Astrocyte (in vitro differentiated cells and primary cell): ENCODE data around the gene FCN2. TPM values are rescaled to one million over a fixed set of nuclear protein-coding genes. Genes with fewer than 3 reads are reported as not detected.

Experiments
- DNase-seq: peaks from one replicate; pipeline ENCODE4 v3.0.0-alpha.2; 2010; ENCODE audit warnings: low read depth
- FAIRE-seq: peaks from 2 replicates; lab custom pipeline; 2011; peaks lifted over from hg19 to GRCh38; lab: Jason Lieb, UNC
- H2AFZ ChIP-seq: 2 replicates; pipeline ENCODE4 v1.6.0; 2012; ENCODE audit warnings: low read depth, low read length, inconsistent platforms
- H3K27ac ChIP-seq: 2 replicates; pipeline ENCODE4 v1.5.1; 2011; ENCODE audit warnings: low read depth, low read length, inconsistent platforms
- H3K27me3 ChIP-seq: 2 replicates; pipeline ENCODE4 v1.6.0; 2011; ENCODE audit warnings: low read length, inconsistent platforms; ENCODE audit not compliant: insufficient read depth
- H3K36me3 ChIP-seq: 2 replicates; pipeline ENCODE4 v1.5.1; 2011; ENCODE audit warnings: low read length, inconsistent platforms; ENCODE audit not compliant: insufficient read depth
- H3K4me1 ChIP-seq: 2 replicates; pipeline ENCODE4 v1.5.1; 2011; ENCODE audit warnings: low read length, inconsistent platforms; ENCODE audit not compliant: insufficient read depth
- H3K4me2 ChIP-seq: 2 replicates; pipeline ENCODE4 v1.6.0; 2012; ENCODE audit warnings: low read length, inconsistent platforms
- H3K4me3 ChIP-seq: 2 replicates; pipeline ENCODE4 v1.5.1; 2011; ENCODE audit warnings: low read depth, mild to moderate bottlenecking, low read length, inconsistent platforms; ENCODE audit not compliant: insufficient read depth
- H3K79me2 ChIP-seq: 2 replicates; pipeline ENCODE4 v1.6.0; 2012; ENCODE audit warnings: mild to moderate bottlenecking, low read length, inconsistent platforms; ENCODE audit not compliant: insufficient read depth
- H3K9ac ChIP-seq: 2 replicates; pipeline ENCODE4 v1.6.0; 2012; ENCODE audit warnings: mild to moderate bottlenecking, low read length, inconsistent platforms
- H3K9me3 ChIP-seq: 2 replicates; pipeline ENCODE4 v1.5.1; 2012; ENCODE audit warnings: low read depth, mild to moderate bottlenecking, low read length, inconsistent platforms; ENCODE audit not compliant: insufficient read depth
- H4K20me1 ChIP-seq: 2 replicates; pipeline ENCODE4 v1.6.0; 2012; ENCODE audit warnings: low read length, inconsistent platforms; ENCODE audit not compliant: insufficient read depth
- H3K27ac Mint-ChIP-seq: one replicate; pipeline ENCODE4 v1.8.0; 2021; ENCODE audit warnings: mild to moderate bottlenecking, mixed read lengths; ENCODE audit not compliant: unreplicated experiment
- H3K27me3 Mint-ChIP-seq: one replicate; pipeline ENCODE4 v1.8.0; 2021; ENCODE audit warnings: low read depth, mixed read lengths; ENCODE audit not compliant: unreplicated experiment
- H3K36me3 Mint-ChIP-seq: one replicate; pipeline ENCODE4 v1.8.0; 2021; ENCODE audit warnings: low read depth, mixed read lengths; ENCODE audit not compliant: unreplicated experiment
- H3K4me1 Mint-ChIP-seq: one replicate; pipeline ENCODE4 v1.8.0; 2021; ENCODE audit warnings: low read depth, mixed read lengths; ENCODE audit not compliant: unreplicated experiment
- H3K4me3 Mint-ChIP-seq: one replicate; pipeline ENCODE4 v1.8.0; 2021; ENCODE audit warnings: mild to moderate bottlenecking, moderate library complexity, mixed read lengths; ENCODE audit not compliant: unreplicated experiment
- H3K9me3 Mint-ChIP-seq: one replicate; pipeline ENCODE4 v1.8.0; 2021; ENCODE audit warnings: mild to moderate bottlenecking, mixed read lengths; ENCODE audit not compliant: unreplicated experiment
- EZH2 ChIP-seq: IDR thresholded peaks from 2 replicates; pipeline ENCODE4 v1.6.1; 2012; ENCODE audit warnings: mild to moderate bottlenecking, low read length, inconsistent platforms; ENCODE audit not compliant: insufficient read depth
- total RNA-seq: library from RNA; stranded (reverse); gene quantifications from 2 replicates; pipeline ENCODE4 v1.2.1, GENCODE V29; 2021
- TF ChIP-seq, protein P1 (sequence below): IDR thresholded peaks from 2 replicates; pipeline ENCODE4 v1.5.1; 2011; ENCODE audit warnings: low read depth, mild to moderate bottlenecking, inconsistent platforms, low read length, moderate library complexity; ENCODE audit not compliant: insufficient read depth

Gene FCN2
- total RNA-seq, 1 donor from 2014 or later = not detected

DNA sequence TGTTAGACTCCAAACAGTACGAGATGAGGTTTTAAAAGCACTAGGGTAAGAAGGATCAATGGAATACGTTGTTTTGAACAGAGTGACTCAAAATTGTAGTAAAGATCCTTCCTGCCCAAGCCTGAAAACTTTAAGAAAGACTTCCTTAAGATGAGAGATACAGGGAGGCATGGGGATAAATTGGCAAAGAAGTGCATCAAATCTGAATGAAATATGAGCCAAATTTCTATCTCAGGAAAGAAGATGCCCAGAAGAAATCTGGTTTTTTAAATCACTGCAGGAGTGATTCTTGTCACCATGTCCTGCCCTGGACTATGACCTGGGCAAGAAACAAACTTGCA lies 14.9 kb downstream of the FCN2 start:
- H3K27ac Mint-ChIP-seq = no peak overlapping the region
- H3K4me1 Mint-ChIP-seq = peaks cover 11% of the 10 kb centered on the region
- TF ChIP-seq EZH2 = no peak
- TF ChIP-seq, protein P1, sequence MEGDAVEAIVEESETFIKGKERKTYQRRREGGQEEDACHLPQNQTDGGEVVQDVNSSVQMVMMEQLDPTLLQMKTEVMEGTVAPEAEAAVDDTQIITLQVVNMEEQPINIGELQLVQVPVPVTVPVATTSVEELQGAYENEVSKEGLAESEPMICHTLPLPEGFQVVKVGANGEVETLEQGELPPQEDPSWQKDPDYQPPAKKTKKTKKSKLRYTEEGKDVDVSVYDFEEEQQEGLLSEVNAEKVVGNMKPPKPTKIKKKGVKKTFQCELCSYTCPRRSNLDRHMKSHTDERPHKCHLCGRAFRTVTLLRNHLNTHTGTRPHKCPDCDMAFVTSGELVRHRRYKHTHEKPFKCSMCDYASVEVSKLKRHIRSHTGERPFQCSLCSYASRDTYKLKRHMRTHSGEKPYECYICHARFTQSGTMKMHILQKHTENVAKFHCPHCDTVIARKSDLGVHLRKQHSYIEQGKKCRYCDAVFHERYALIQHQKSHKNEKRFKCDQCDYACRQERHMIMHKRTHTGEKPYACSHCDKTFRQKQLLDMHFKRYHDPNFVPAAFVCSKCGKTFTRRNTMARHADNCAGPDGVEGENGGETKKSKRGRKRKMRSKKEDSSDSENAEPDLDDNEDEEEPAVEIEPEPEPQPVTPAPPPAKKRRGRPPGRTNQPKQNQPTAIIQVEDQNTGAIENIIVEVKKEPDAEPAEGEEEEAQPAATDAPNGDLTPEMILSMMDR = no peak
- peaks cover 3% of the 10 kb centered on the region for H3K36me3 Mint-ChIP-seq
- no peak overlapping the region for H3K9ac ChIP-seq
- no peak overlapping the region for H3K4me3 Mint-ChIP-seq
- no peak overlapping the region for H3K27ac ChIP-seq
- FAIRE-seq (no peak), DNase-seq (no peak)
- peaks cover 5% of the 10 kb centered on the region for H3K27me3 ChIP-seq
- no peak overlapping the region for H2AFZ ChIP-seq
- H3K4me2 ChIP-seq = peak overlapping the region; percentile 41
- no peaks in the 10 kb centered on the region for H3K79me2 ChIP-seq
- no peak overlapping the region for H3K4me3 ChIP-seq
- H3K27me3 Mint-ChIP-seq = peaks cover 18% of the 10 kb centered on the region
- H3K36me3 ChIP-seq = no peaks in the 10 kb centered on the region
- peaks cover 5% of the 10 kb centered on the region for H4K20me1 ChIP-seq
- H3K9me3 Mint-ChIP-seq = peaks cover 21% of the 10 kb centered on the region
- peaks cover 20% of the 10 kb centered on the region for H3K4me1 ChIP-seq
- H3K9me3 ChIP-seq = no peaks in the 10 kb centered on the region

DNA sequence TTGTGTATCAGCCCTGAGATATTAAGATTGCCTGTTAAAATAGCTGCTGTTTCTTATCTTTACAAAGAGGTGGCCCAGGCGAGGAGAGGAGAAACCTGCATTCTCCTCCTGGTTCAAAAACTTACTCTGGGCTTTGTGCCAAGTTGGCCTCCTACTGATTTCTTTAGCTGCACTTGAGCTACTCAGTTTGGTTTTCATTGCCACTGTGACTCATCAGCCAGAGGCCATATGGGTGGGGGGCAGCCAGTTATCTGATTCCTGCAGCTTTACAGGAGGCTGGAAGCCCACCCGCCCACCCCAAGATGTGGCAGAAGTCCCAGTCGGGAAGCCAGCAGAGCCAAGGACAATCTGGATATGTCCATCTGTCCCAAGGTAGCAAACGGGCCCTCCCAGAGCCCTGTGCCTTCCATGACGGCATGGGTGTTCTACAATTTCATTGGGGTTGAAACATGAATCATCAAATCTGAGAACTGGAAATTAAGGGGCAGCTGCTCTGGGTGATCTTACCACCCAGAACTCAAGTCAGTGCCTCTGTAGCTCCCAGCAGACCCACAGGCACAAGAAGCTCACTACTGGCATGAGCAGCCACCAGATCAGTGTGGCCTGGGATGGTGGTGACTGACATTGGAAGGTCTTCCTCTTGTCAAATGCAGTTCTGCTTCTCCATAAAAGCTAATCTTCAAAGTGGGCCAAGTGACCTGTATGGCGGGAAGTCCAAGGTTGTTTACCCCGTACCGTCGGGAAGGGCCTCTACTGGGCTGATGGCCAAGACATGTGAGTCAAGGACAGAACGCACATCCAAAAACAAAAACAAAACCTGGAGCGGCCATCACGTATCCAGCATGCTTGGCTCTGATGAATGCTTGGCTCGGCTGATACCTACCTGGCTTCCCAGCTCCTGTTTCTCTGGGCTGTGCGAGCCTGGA lies 15.6 kb downstream of the FCN2 start:
- H3K79me2 ChIP-seq = no peaks in the 10 kb centered on the region
- H3K4me2 ChIP-seq = peak overlapping the region; percentile 66
- Mint-ChIP-seq H3K4me1 (peaks cover 11% of the 10 kb centered on the region), H3K4me3 (no peak overlapping the region), H3K27ac (no peak overlapping the region), H3K27me3 (peaks cover 14% of the 10 kb centered on the region), H3K36me3 (peaks cover 1% of the 10 kb centered on the region), H3K9me3 (peaks cover 21% of the 10 kb centered on the region)
- H3K9me3 ChIP-seq = no peaks in the 10 kb centered on the region
- peaks cover 5% of the 10 kb centered on the region for H3K27me3 ChIP-seq
- peaks cover 20% of the 10 kb centered on the region for H3K4me1 ChIP-seq
- no peaks in the 10 kb centered on the region for H3K36me3 ChIP-seq
- no peak for TF ChIP-seq EZH2
- TF ChIP-seq, protein P1 = no peak
- FAIRE-seq (no peak), DNase-seq (peak; percentile 81)
- no peak overlapping the region for H3K27ac ChIP-seq
- no peak overlapping the region for H3K4me3 ChIP-seq
- no peak overlapping the region for H3K9ac ChIP-seq
- peaks cover 5% of the 10 kb centered on the region for H4K20me1 ChIP-seq
- no peak overlapping the region for H2AFZ ChIP-seq
